ENCODE measurements around the gene CAPN5.

The CAPN5 gene

GRCh38 chr11:77100166-77101042 is 33.6 kb downstream of the CAPN5 start:
- no peak for DNase-seq (ENCODE audit: low read depth)

GRCh38 chr11:77101043-77101537 is 34.3 kb downstream of the CAPN5 start:
- peak; percentile 48 for DNase-seq (ENCODE audit: low read depth)

GRCh38 chr11:77102246-77103210 is 35.8 kb downstream of the CAPN5 start, which contains the start of gene OMP:
Gene OMP (plus strand): TSS chr11:77102840. CDS start chr11:77102840, 0 bp downstream.
- DNase-seq (ENCODE audit: low read depth): no peak

GRCh38 chr11:77103319-77103718 is 36.5 kb downstream of the CAPN5 start:
- DNase-seq (ENCODE audit: low read depth): no peak

GRCh38 chr11:77104727-77105126 is 38.0 kb downstream of the CAPN5 start:
- DNase-seq (ENCODE audit: low read depth): peak; percentile 69

- DNase-seq (ENCODE audit: low read depth): no peak
These were observed 39.5 kb downstream of the CAPN5 start for GRCh38 chr11:77106321-77106720.

GRCh38 chr11:77106759-77107158 is 40.0 kb downstream of the CAPN5 start:
- DNase-seq (ENCODE audit: low read depth): no peak

- DNase-seq (ENCODE audit: low read depth): peak; percentile 97
These were observed 41.2 kb downstream of the CAPN5 start for GRCh38 chr11:77107950-77108349.

GRCh38 chr11:77108436-77108835 is 41.7 kb downstream of the CAPN5 start:
- no peak for DNase-seq (ENCODE audit: low read depth)

GRCh38 chr11:77109236-77110019 is 42.7 kb downstream of the CAPN5 start:
- DNase-seq (ENCODE audit: low read depth): peak; percentile 65

- no peak for DNase-seq (ENCODE audit: low read depth)
These were observed 44.1 kb downstream of the CAPN5 start for GRCh38 chr11:77110836-77111235.

- no peak for DNase-seq (ENCODE audit: low read depth)
These were observed 44.5 kb downstream of the CAPN5 start for GRCh38 chr11:77111277-77111676.

- no peak for DNase-seq (ENCODE audit: low read depth)
These were observed 45.2 kb downstream of the CAPN5 start for GRCh38 chr11:77111946-77112345.

GRCh38 chr11:77112641-77113381 is 46.0 kb downstream of the CAPN5 start:
- no peak for DNase-seq (ENCODE audit: low read depth)

GRCh38 chr11:77113382-77114088 is 46.8 kb downstream of the CAPN5 start:
- peak; percentile 43 for DNase-seq (ENCODE audit: low read depth)

GRCh38 chr11:77114089-77114463 is 47.3 kb downstream of the CAPN5 start:
- no peak for DNase-seq (ENCODE audit: low read depth)

- no peak for DNase-seq (ENCODE audit: low read depth)
These were observed 48.4 kb downstream of the CAPN5 start for GRCh38 chr11:77115181-77115611.

- no peak for DNase-seq (ENCODE audit: low read depth)
These were observed 49.2 kb downstream of the CAPN5 start for GRCh38 chr11:77115956-77116355.

GRCh38 chr11:77117492-77117891 is 50.7 kb downstream of the CAPN5 start:
- DNase-seq (ENCODE audit: low read depth): no peak

GRCh38 chr11:77118086-77118485 is 51.3 kb downstream of the CAPN5 start:
- no peak for DNase-seq (ENCODE audit: low read depth)

All from iris pigment epithelial cell (primary cell).